Prostate gland (tissue), 2 donors: Measurements from ENCODE around the gene DNAJB1. TPM values are rescaled to one million over a fixed set of nuclear protein-coding genes. Genes with fewer than 3 reads are reported as not detected.

Source experiments
- DNase-seq: peaks from one replicate; pipeline ENCODE4 v3.0.0-alpha.2; 2019; ENCODE audit warnings: low spot score
- H3K27ac ChIP-seq, 2 donors: fragments of 200-600 bp; sonication (generic); 2 replicates each; pipeline ENCODE4 v1.5.1; 2017 to 2019
- H3K27me3 ChIP-seq: fragments of 200-600 bp; sonication (generic); replicated peaks from 2 replicates; pipeline ENCODE4 v1.5.1; 2019; ENCODE audit not compliant: insufficient read depth
- H3K36me3 ChIP-seq, 2 donors: fragments of 200-600 bp; sonication (generic); 1 replicate in 1 of 2; 2 replicates in 1 of 2; pipeline versions ENCODE4 v1.5.1 to v1.8.1; 2017 to 2019
- H3K4me1 ChIP-seq: fragments of 200-600 bp; sonication (generic); replicated peaks from 2 replicates; pipeline ENCODE4 v1.5.1; 2019
- H3K4me3 ChIP-seq, 2 donors: fragments of 200-600 bp; sonication (generic); 2 replicates each; pipeline ENCODE4 v1.5.1; 2017 to 2019
- H3K9me3 ChIP-seq: fragments of 200-600 bp; sonication (generic); 2 replicates; pipeline ENCODE4 v1.5.1; 2017
- CTCF ChIP-seq, 4 experiments: fragments of 200-600 bp in 2 of 4; fragments of 450-650 bp in 2 of 4; sonication (generic) in 2 of 4; IDR thresholded peaks; 1 replicate in 3 of 4; 2 replicates in 1 of 4; pipeline ENCODE4 v1.5.1; 2016 to 2019; ENCODE audit warnings: antibody characterized with exemption in 4 of 4, mild to moderate bottlenecking in 2 of 4, moderate library complexity in 2 of 4
- POLR2A ChIP-seq: fragments of 450-650 bp; IDR thresholded peaks from one replicate; pipeline ENCODE4 v1.6.1; 2016; ENCODE audit warnings: antibody characterized with exemption, mild to moderate bottlenecking
- POLR2AphosphoS5 ChIP-seq: sonication (generic); formaldehyde crosslinking; IDR thresholded peaks from one replicate; pipeline ENCODE4 v1.6.1; 2017; ENCODE audit warnings: antibody characterized with exemption
- WGBS: methylation state at CpG from one replicate; pipeline ENCODE4 v1.1.5; 2018; 5-methylcytosine and 5-hydroxymethylcytosine counted together
- intact Hi-C: fragments of 100-400 bp; cut with DNase I; formaldehyde crosslinking; loops from one replicate; pipeline ENCODE4 v1.14.2; 2022
- total RNA-seq, 2 donors: library from RNA; depleted of rRNA; stranded (reverse); fragments of >200 nt; gene quantifications; one replicate each; pipeline ENCODE4 v1.1.0, GENCODE V29; 2016

DNAJB1 gene
- total RNA-seq, 2 donors from 2014 or later = 91.6 to 108 TPM

- Histone ChIP-seq H3K36me3 (no peaks in the 10 kb centered on the region), H3K4me3 (peak overlapping the region in 1 of 2 donors; percentile 16), H3K27me3 (no peaks in the 10 kb centered on the region), H3K9me3 (no peaks in the 10 kb centered on the region), H3K4me1 (no peaks in the 10 kb centered on the region), H3K27ac (peak overlapping the region; percentile 69 to 70)
- DNase-seq = peak; percentile 80
- TF ChIP-seq POLR2AphosphoS5 = peak; percentile 28
- peak; percentile 38 for TF ChIP-seq POLR2A
- no peak for TF ChIP-seq CTCF (IDR thresholded peaks at IDR 0.05)
- WGBS = 16% methylated on average over 24 of the region's 24 CpGs
- intact Hi-C loops = no loop called here
Observed at GRCh38 chr19:14536926-14537692, 18.9 kb upstream of the DNAJB1 start.

- no peaks in the 10 kb centered on the region for H3K9me3 ChIP-seq
- no peak for DNase-seq
- TF ChIP-seq CTCF (IDR thresholded peaks at IDR 0.05) (no peak), POLR2A (no peak), POLR2AphosphoS5 (no peak)
- H3K4me3 ChIP-seq = no peak overlapping the region
- intact Hi-C loops = no loop called here
- 80% methylated on average over 5 of the region's 5 CpGs for WGBS
- no peak overlapping the region for H3K27ac ChIP-seq
- peaks cover 5% of the 10 kb centered on the region for H3K4me1 ChIP-seq
- no peaks in the 10 kb centered on the region for H3K27me3 ChIP-seq
- H3K36me3 ChIP-seq = no peaks in the 10 kb centered on the region
Observed at GRCh38 chr19:14533450-14533849, 15.3 kb upstream of the DNAJB1 start.

- H3K9me3 ChIP-seq = no peaks in the 10 kb centered on the region
- TF ChIP-seq POLR2A = no peak
- TF ChIP-seq POLR2AphosphoS5 = no peak
- TF ChIP-seq CTCF (IDR thresholded peaks at IDR 0.05) = no peak
- no peaks in the 10 kb centered on the region for H3K36me3 ChIP-seq
- H3K4me3 ChIP-seq = peak overlapping the region; percentile 64 to 90
- no peak for DNase-seq
- peaks cover 5% of the 10 kb centered on the region for H3K4me1 ChIP-seq
- intact Hi-C loops = no loop called here
- 59% methylated on average over 3 of the region's 3 CpGs for WGBS
- H3K27me3 ChIP-seq = no peaks in the 10 kb centered on the region
- H3K27ac ChIP-seq = peak overlapping the region in 1 of 2 donors; percentile 98
Observed at GRCh38 chr19:14530506-14530905, 12.3 kb upstream of the DNAJB1 start.

- no peaks in the 10 kb centered on the region for H3K36me3 ChIP-seq
- whole genome bisulfite sequencing = under 1% methylated on average over 18 of the region's 18 CpGs
- H3K9me3 ChIP-seq = no peaks in the 10 kb centered on the region
- intact Hi-C loops = no loop called here
- H3K4me1 ChIP-seq = peaks cover 5% of the 10 kb centered on the region
- peak overlapping the region; percentile 94 to 98 for H3K27ac ChIP-seq
- no peaks in the 10 kb centered on the region for H3K27me3 ChIP-seq
- TF ChIP-seq CTCF (IDR thresholded peaks at IDR 0.05) (no peak), POLR2AphosphoS5 (no peak), POLR2A (no peak)
- H3K4me3 ChIP-seq = peak overlapping the region; percentile 64 to 90
- DNase-seq = no peak
Observed at GRCh38 chr19:14530005-14530348, 11.8 kb upstream of the DNAJB1 start.
